ENCODE measurements around the gene MED22.

The MED22 gene

GRCh38 chr9:133375724-133376654 lies 28.1 kb upstream of the MED22 start, which contains the start of the genes STKLD1 and SURF4:
Gene STKLD1, plus strand, starts transcription at chr9:133376366. Its CDS starts 108 bp downstream, at chr9:133376474.
Gene SURF4, minus strand, starts transcription at chr9:133376060. Its CDS starts 91 bp downstream, at chr9:133375969.
- DNase-seq = peak; percentile 96

GRCh38 chr9:133375116-133375723 lies 27.3 kb upstream of the MED22 start:
- peak; percentile 22 for DNase-seq

GRCh38 chr9:133374612-133375115 lies 26.7 kb upstream of the MED22 start:
- DNase-seq = no peak

- DNase-seq = no peak
These were observed 24.2 kb upstream of the MED22 start for GRCh38 chr9:133372144-133372543.

- DNase-seq = peak; percentile 84
These were observed 23.4 kb upstream of the MED22 start for GRCh38 chr9:133371261-133371711.

GRCh38 chr9:133370685-133371084 lies 22.8 kb upstream of the MED22 start:
- DNase-seq = peak; percentile 42

GRCh38 chr9:133369933-133370332 lies 22.0 kb upstream of the MED22 start:
- DNase-seq = peak; percentile 54

- no peak for DNase-seq
These were observed 21.5 kb upstream of the MED22 start for GRCh38 chr9:133369422-133369821.

- DNase-seq = no peak
These were observed 20.4 kb upstream of the MED22 start for GRCh38 chr9:133368249-133368881.

GRCh38 chr9:133367778-133368177 lies 19.8 kb upstream of the MED22 start:
- DNase-seq = no peak

- no peak for DNase-seq
These were observed 19.3 kb upstream of the MED22 start for GRCh38 chr9:133367221-133367620.

- no peak for DNase-seq
These were observed 18.5 kb upstream of the MED22 start for GRCh38 chr9:133366435-133366834.

- no peak for DNase-seq
These were observed 14.6 kb upstream of the MED22 start for GRCh38 chr9:133362359-133363044.

GRCh38 chr9:133361507-133362092 lies 13.7 kb upstream of the MED22 start:
- no peak for DNase-seq

GRCh38 chr9:133360400-133361393 lies 12.8 kb upstream of the MED22 start:
- DNase-seq = no peak

- no peak for DNase-seq
These were observed 11.7 kb upstream of the MED22 start for GRCh38 chr9:133359399-133360175.

- DNase-seq = no peak
These were observed 9.7 kb upstream of the MED22 start for GRCh38 chr9:133357656-133358055.

- peak; percentile 93 for DNase-seq
These were observed 8.6 kb upstream of the MED22 start, which contains the start of the genes SURF1 and SURF2 for GRCh38 chr9:133356391-133357091. Gene SURF1, minus strand, starts transcription at chr9:133356487. Its CDS starts 34 bp downstream, at chr9:133356453. Gene SURF2, plus strand, starts transcription at chr9:133356550. Its CDS starts 43 bp downstream, at chr9:133356593.

GRCh38 chr9:133355881-133356357 lies 8.0 kb upstream of the MED22 start:
- no peak for DNase-seq

All from activated naive CD4-positive, alpha-beta T cell treated with Interleukin-2 at 50 U/mL for 16 hours (primary cell).